Activated naive CD4-positive, alpha-beta T cell treated with anti-CD3 and anti-CD28 coated beads, Interleukin-2, amount 50 U/mL, for 16 hours (primary cell): ENCODE measurements around the gene MED12.

Source experiments
- DNase-seq: peaks from one replicate; pipeline ENCODE4 v3.0.0-alpha.2; 2020

MED12 gene

GRCh38 chrX:71107762-71108360, 10.5 kb upstream of the MED12 start:
- peak; percentile 23 for DNase-seq

GRCh38 chrX:71109051-71109450, 9.3 kb upstream of the MED12 start:
- DNase-seq, result no peak

- peak; percentile 71 for DNase-seq
Observed at GRCh38 chrX:71111141-71111843, 7.1 kb upstream of the MED12 start, which contains the start of gene IL2RG. Gene IL2RG, minus strand, starts transcription at chrX:71111577. Its CDS starts 38 bp downstream, at chrX:71111539.

- DNase-seq, result no peak
Observed at GRCh38 chrX:71111921-71112431, 6.4 kb upstream of the MED12 start.

GRCh38 chrX:71117358-71117757, 1.0 kb upstream of the MED12 start:
- DNase-seq, result no peak

- DNase-seq, result no peak
Observed at GRCh38 chrX:71118985-71119535, 664 bp downstream of the MED12 start.

GRCh38 chrX:71128166-71128833, 9.9 kb downstream of the MED12 start:
- no peak for DNase-seq

- DNase-seq, result peak; percentile 73
Observed at GRCh38 chrX:71128915-71129765, 10.7 kb downstream of the MED12 start.

GRCh38 chrX:71131510-71131909, 13.1 kb downstream of the MED12 start:
- no peak for DNase-seq

GRCh38 chrX:71140440-71140839, 22.0 kb downstream of the MED12 start:
- no peak for DNase-seq

GRCh38 chrX:71143508-71143907, 25.1 kb downstream of the MED12 start:
- no peak for DNase-seq

- DNase-seq, result no peak
Observed at GRCh38 chrX:71144651-71145050, 26.3 kb downstream of the MED12 start, which contains the start of gene NLGN3. Gene NLGN3, plus strand, starts transcription at chrX:71144841. Its CDS starts 2,909 bp downstream, at chrX:71147750.

GRCh38 chrX:71147496-71148277, 29.3 kb downstream of the MED12 start:
- DNase-seq, result no peak

- no peak for DNase-seq
Observed at GRCh38 chrX:71148278-71148663, 29.9 kb downstream of the MED12 start.

GRCh38 chrX:71151366-71151765, 33.0 kb downstream of the MED12 start:
- DNase-seq, result no peak

- no peak for DNase-seq
Observed at GRCh38 chrX:71154196-71154595, 35.8 kb downstream of the MED12 start.

GRCh38 chrX:71154641-71155040, 36.2 kb downstream of the MED12 start:
- DNase-seq, result no peak

GRCh38 chrX:71158603-71159002, 40.2 kb downstream of the MED12 start:
- DNase-seq, result no peak

- DNase-seq, result no peak
Observed at GRCh38 chrX:71159335-71159734, 40.9 kb downstream of the MED12 start.

GRCh38 chrX:71160475-71160874, 42.1 kb downstream of the MED12 start:
- no peak for DNase-seq

GRCh38 chrX:71162981-71163380, 44.6 kb downstream of the MED12 start:
- no peak for DNase-seq

GRCh38 chrX:71164071-71164470, 45.7 kb downstream of the MED12 start:
- no peak for DNase-seq
